ENCODE results near the gene OSBPL10.

GRCh38 chr3:31973837-31974236, 7.2 kb downstream of the OSBPL10 start:
- TF ChIP-seq CTCF (conservative IDR thresholded peaks at IDR 0.05; ENCODE audit: low read depth, low read length), result no peak
- no peak for TF ChIP-seq EZH2 (IDR thresholded peaks at IDR 0.05; ENCODE audit: borderline replicate concordance, low read depth, low read length, poor library complexity, severe bottlenecking)
